Stomach (tissue), 4 donors: ENCODE results near the gene SCGB1D4.
"Not testable (repeated sequence)": the region's sequence is repeated elsewhere in the genome, so short reads cannot be mapped to it uniquely, and the experiment has no call there.

Experiments
- CTCF ChIP-seq, 7 experiments: fragments of 450-650 bp in 4 of 7; fragments of 200-600 bp in 3 of 7; sonication (generic) in 3 of 7; IDR thresholded peaks; one replicate each; pipeline ENCODE4 v1.5.1; 2016 to 2019; ENCODE audit warnings: antibody characterized with exemption in 7 of 7, control low read depth in 2 of 7, mild to moderate bottlenecking in 1 of 7
- EP300 ChIP-seq: sonication (generic); formaldehyde crosslinking; IDR thresholded peaks from one replicate; pipeline ENCODE4 v1.6.1; 2017; ENCODE audit warnings: antibody characterized with exemption
- POLR2A ChIP-seq, 4 donors: fragments of 450-650 bp; IDR thresholded peaks; one replicate each; pipeline ENCODE4 v1.6.1; 2016; ENCODE audit warnings: antibody characterized with exemption in 4 of 4, control low read depth in 2 of 4, mild to moderate bottlenecking in 1 of 4, moderate library complexity in 1 of 4

- not testable (repeated sequence) for TF ChIP-seq POLR2A (IDR thresholded peaks at IDR 0.05); CTCF (IDR thresholded peaks at IDR 0.05); EP300
Measured at GRCh38 chr11:62325781-62326180, 26.9 kb upstream of the SCGB1D4 start.
